PC-9 (cell line): ENCODE measurements around the gene SCN10A. TPM values are rescaled to one million over a fixed set of nuclear protein-coding genes. Genes with fewer than 3 reads are reported as not detected.
A peak's percentile ranks its signal among the peaks of the same experiment; 100 is the strongest.

Source experiments
- BruUV-seq: library from RNA; stranded (reverse); fragments of 400-500 nt; replicated peaks from 2 replicates; lab custom pipeline; 2021; lab: Mats Ljungman, UMichigan
- CTCF ChIA-PET: fragments of 300-600 bp; sonication (Branson Sonifier 250); formaldehyde crosslinking; loops from one replicate; lab custom pipeline; 2022; ENCODE audit warnings: antibody characterized with exemption; lab: Charles Lee
- POLR2A ChIA-PET: fragments of 300-600 bp; sonication (Branson Sonifier 250); formaldehyde crosslinking; loops from one replicate; lab custom pipeline; 2022; ENCODE audit warnings: antibody characterized with exemption; ENCODE audit not compliant: unreplicated experiment; lab: Charles Lee
- DNase-seq, 2 experiments: peaks; one replicate each; pipeline versions ENCODE4 v3.0.0 to v3.0.0-alpha.2; 2015 to 2022; ENCODE audit warnings: mixed read lengths in 1 of 2
- H2AFZ ChIP-seq: fragments of 200-600 bp; sonication (generic); 2 replicates; pipeline ENCODE4 v1.8.1; 2017; ENCODE audit warnings: antibody characterized with exemption
- H3F3A ChIP-seq: fragments of 200-600 bp; sonication (generic); 2 replicates; pipeline ENCODE4 v1.8.1; 2017; ENCODE audit warnings: antibody characterized with exemption, mild to moderate bottlenecking, low read depth; ENCODE audit not compliant: insufficient read depth
- H3K27ac ChIP-seq: fragments of 200-600 bp; sonication (generic); 2 replicates; pipeline ENCODE4 v1.6.1; 2016; ENCODE audit warnings: mixed run types
- H3K27me3 ChIP-seq: fragments of 200-600 bp; sonication (generic); 2 replicates; pipeline ENCODE4 v1.6.1; 2016; ENCODE audit warnings: low read depth, mixed run types; ENCODE audit not compliant: insufficient read depth
- H3K36me3 ChIP-seq: fragments of 200-600 bp; sonication (generic); 2 replicates; pipeline ENCODE4 v1.6.1; 2016; ENCODE audit warnings: low read depth, mixed run types
- H3K4me1 ChIP-seq: fragments of 200-600 bp; sonication (generic); replicated peaks from 2 replicates; pipeline ENCODE4 v1.6.1; 2016; ENCODE audit warnings: mixed run types; ENCODE audit not compliant: insufficient read depth
- H3K4me2 ChIP-seq: fragments of 200-600 bp; sonication (generic); 2 replicates; pipeline ENCODE4 v1.6.1; 2017; ENCODE audit warnings: mixed run types
- H3K4me3 ChIP-seq: fragments of 200-600 bp; sonication (generic); 2 replicates; pipeline ENCODE4 v1.6.1; 2016; ENCODE audit warnings: mixed run types
- H3K79me2 ChIP-seq: fragments of 200-600 bp; sonication (generic); 2 replicates; pipeline ENCODE4 v1.6.1; 2017; ENCODE audit warnings: low read depth, mixed run types
- H3K9me2 ChIP-seq: fragments of 200-600 bp; sonication (generic); 2 replicates; pipeline ENCODE4 v1.8.1; 2017; ENCODE audit warnings: mild to moderate bottlenecking; ENCODE audit not compliant: insufficient read depth
- H3K9me3 ChIP-seq: fragments of 200-600 bp; sonication (generic); 2 replicates; pipeline ENCODE4 v1.8.1; 2016; ENCODE audit warnings: low read depth; ENCODE audit not compliant: insufficient read depth
- H4K20me1 ChIP-seq: fragments of 200-600 bp; sonication (generic); 2 replicates; pipeline ENCODE4 v1.8.1; 2017; ENCODE audit not compliant: insufficient read depth
- EZH2 ChIP-seq: fragments of 200-600 bp; sonication (generic); IDR thresholded peaks from 2 replicates; pipeline ENCODE4 v1.8.0; 2017; ENCODE audit warnings: antibody characterized with exemption, low read depth
- intact Hi-C: fragments of 100-400 bp; cut with micrococcal nuclease; formaldehyde crosslinking; loops from one replicate; pipeline ENCODE4 v1.10.0; 2022; ENCODE audit not compliant: unreplicated experiment
- total RNA-seq: library from RNA; stranded (reverse); gene quantifications from 2 replicates; pipeline ENCODE4 v1.2.3, GENCODE V29; 2021
- TF ChIP-seq, protein P1 (sequence below): fragments of 200-600 bp; sonication (generic); conservative IDR thresholded peaks from 2 replicates; pipeline ENCODE4 v1.6.1; 2017; ENCODE audit warnings: mixed run types, antibody characterized with exemption, mild to moderate bottlenecking, moderate library complexity

The SCN10A gene
- total RNA-seq, 1 experiment from 2014 or later, result not detected

DNA sequence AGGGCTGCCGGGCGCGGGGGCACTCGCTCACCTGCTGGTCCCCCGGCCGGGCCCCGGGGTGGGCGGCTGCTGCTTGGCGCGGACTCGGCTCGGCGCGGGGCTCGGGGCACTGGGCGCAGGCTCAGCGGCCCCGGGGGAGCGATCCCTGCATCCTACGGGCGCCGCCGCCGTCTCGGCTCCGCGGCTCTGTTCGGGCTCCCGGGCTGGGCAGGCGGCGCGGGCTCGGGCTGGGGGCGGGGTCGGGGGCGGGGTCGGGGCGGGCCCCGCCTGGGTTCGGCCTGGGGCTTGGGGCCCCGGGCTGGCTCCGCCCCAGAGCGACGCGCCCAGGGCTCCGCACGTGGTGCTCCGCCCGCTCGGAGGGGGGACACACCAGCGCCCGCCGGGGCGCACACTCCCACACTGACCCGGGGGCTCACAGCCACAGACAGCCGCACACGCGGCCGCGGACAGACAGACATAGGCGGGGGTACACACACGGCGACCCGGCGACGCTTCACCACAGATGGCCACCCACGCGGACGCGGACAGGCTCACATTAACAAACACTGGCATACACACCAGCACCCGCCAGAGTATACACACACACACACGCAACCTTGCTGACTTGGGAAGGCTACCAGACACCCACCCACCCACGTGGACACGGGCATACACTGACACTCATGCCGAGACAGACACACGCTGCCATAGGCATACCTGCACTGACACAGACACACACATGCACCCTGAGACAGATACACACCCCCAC, 166.3 kb downstream of the SCN10A start, which contains the start of gene SCN5A:
TSS of gene SCN5A (minus strand) at position 188 of the 748 bp plus-strand sequence. CDS start 16,380 bp downstream, outside the sequence.
- Histone ChIP-seq H3K4me1 (no peaks in the 10 kb centered on the region), H3F3A (no peaks in the 10 kb centered on the region), H3K9me3 (no peaks in the 10 kb centered on the region), H3K27ac (no peak within 1 kb of the TSS), H3K4me2 (no peak within 1 kb of the TSS), H3K4me3 (no peak within 1 kb of the TSS), H2AFZ (no peak within 1 kb of the TSS), H3K9me2 (no peaks in the 10 kb centered on the region), H4K20me1 (no peaks in the 10 kb centered on the region), H3K79me2 (no peaks in the 10 kb centered on the region), H3K27me3 (peaks cover 14% of the 10 kb centered on the region), H3K36me3 (no peaks in the 10 kb centered on the region)
- no peak for DNase-seq
- ChIA-PET POLR2A (no interaction called here), CTCF (no interaction called here)
- no TSS peak for BruUV-seq
- TF ChIP-seq, protein P1, sequence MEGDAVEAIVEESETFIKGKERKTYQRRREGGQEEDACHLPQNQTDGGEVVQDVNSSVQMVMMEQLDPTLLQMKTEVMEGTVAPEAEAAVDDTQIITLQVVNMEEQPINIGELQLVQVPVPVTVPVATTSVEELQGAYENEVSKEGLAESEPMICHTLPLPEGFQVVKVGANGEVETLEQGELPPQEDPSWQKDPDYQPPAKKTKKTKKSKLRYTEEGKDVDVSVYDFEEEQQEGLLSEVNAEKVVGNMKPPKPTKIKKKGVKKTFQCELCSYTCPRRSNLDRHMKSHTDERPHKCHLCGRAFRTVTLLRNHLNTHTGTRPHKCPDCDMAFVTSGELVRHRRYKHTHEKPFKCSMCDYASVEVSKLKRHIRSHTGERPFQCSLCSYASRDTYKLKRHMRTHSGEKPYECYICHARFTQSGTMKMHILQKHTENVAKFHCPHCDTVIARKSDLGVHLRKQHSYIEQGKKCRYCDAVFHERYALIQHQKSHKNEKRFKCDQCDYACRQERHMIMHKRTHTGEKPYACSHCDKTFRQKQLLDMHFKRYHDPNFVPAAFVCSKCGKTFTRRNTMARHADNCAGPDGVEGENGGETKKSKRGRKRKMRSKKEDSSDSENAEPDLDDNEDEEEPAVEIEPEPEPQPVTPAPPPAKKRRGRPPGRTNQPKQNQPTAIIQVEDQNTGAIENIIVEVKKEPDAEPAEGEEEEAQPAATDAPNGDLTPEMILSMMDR, result no peak
- no peak for TF ChIP-seq EZH2
- intact Hi-C loops, result loop anchor here (10.0 kb wide), 1 partner anchor 635 kb away; the partner anchor contains the start of gene CX3CR1

DNA sequence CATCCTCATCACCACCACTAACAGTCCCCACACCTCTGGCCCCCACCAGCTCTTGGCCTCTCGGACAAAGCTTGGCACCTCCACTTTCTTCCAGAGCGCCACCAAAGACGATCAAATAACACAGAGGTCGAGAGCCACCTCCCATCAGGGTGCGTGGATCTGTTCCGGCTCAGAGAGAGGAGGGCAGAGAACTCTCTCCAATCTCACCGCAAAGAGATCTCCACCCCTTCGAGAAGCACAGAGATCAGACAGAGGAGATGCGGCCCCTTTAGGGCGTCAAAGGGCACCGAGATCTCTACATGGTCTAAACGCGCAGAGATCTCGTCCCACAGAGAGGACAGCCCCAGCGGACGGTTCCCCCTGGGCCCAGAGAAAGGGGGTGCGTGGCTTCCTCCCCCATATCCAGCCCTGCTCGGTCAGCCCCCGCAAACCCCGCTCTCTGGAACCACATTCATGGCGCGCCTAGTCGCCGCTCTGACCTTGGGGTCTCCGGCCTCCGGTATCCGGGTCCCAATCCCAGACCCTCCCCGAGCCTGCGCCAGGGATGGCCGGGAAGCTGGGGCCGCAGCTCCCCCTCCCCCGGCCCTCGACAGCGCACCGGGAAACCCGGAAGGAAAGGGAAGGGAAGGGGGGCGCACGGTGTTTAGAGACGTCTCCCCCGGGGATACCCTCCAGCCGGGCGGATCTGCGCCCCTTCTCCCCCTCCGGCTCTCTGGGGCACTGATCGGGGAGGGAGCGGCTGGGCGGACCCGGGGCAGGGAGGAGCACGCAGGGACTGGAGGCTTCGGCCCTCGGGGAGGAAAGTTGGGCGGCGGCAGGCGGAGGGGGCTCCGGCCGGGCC, 167.1 kb downstream of the SCN10A start:
- H3K36me3 ChIP-seq, result no peaks in the 10 kb centered on the region
- H3K9me2 ChIP-seq, result no peaks in the 10 kb centered on the region
- ChIA-PET CTCF (interaction anchor here (0.5 kb wide), 1 partner anchor 885 kb away, joined by 3 read pairs; no protein-coding TSS in a partner anchor), POLR2A (no interaction called here)
- no peak overlapping the region for H3K27ac ChIP-seq
- H3K4me2 ChIP-seq, result no peak overlapping the region
- no peak for DNase-seq
- TF ChIP-seq, protein P1, result no peak
- TF ChIP-seq EZH2, result no peak
- H2AFZ ChIP-seq, result no peak overlapping the region
- TSS peak; percentile 40 for BruUV-seq
- no peaks in the 10 kb centered on the region for H3F3A ChIP-seq
- H4K20me1 ChIP-seq, result no peaks in the 10 kb centered on the region
- no peaks in the 10 kb centered on the region for H3K4me1 ChIP-seq
- peaks cover 22% of the 10 kb centered on the region for H3K27me3 ChIP-seq
- H3K79me2 ChIP-seq, result no peaks in the 10 kb centered on the region
- no peak overlapping the region for H3K4me3 ChIP-seq
- H3K9me3 ChIP-seq, result no peaks in the 10 kb centered on the region
- intact Hi-C loops, result no loop called here

DNA sequence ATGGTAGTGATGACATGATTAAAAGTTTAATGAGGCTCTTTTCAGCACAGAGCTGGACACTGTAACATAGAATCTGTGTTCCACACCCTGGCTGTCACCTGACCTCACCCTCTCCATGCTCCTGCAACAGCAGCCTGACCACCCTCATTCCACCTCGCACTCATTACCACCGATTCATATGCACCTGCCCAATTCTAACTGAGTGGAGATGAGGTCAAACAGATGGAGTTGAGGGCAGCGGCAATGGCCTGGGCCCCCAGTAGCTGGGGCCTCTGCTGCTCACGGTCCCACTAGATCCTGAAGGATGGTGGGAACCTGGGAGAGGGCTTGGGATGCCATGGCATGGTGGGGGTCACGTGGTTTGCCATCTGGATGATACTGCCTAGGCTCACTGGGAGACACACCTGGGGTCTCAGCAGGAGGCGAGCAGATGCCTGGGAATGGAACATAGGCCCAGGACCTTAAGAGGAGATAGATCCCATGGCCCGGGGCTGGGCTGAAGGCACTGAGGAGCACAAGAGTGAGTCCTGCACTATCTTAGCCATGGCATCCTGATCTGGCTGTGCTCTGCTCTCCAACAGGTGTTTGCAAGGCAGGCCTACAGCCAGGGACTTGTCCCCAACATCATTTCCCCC, 167.9 kb downstream of the SCN10A start:
- no peak overlapping the region for H3K27ac ChIP-seq
- H3K27me3 ChIP-seq, result peaks cover 24% of the 10 kb centered on the region
- H3K4me1 ChIP-seq, result no peaks in the 10 kb centered on the region
- intact Hi-C loops, result no loop called here
- H3K4me3 ChIP-seq, result no peak overlapping the region
- POLR2A ChIA-PET, result no interaction called here
- H3K36me3 ChIP-seq, result no peaks in the 10 kb centered on the region
- no peak overlapping the region for H3K4me2 ChIP-seq
- H4K20me1 ChIP-seq, result no peaks in the 10 kb centered on the region
- no peaks in the 10 kb centered on the region for H3K79me2 ChIP-seq
- H2AFZ ChIP-seq, result no peak overlapping the region
- CTCF ChIA-PET, result interaction anchor here (0.5 kb wide), 1 partner anchor 885 kb away, joined by 3 read pairs; no protein-coding TSS in a partner anchor
- DNase-seq, result no peak
- no peaks in the 10 kb centered on the region for H3F3A ChIP-seq
- no peaks in the 10 kb centered on the region for H3K9me2 ChIP-seq
- H3K9me3 ChIP-seq, result no peaks in the 10 kb centered on the region
- no TSS peak for BruUV-seq
- no peak for TF ChIP-seq EZH2
- TF ChIP-seq, protein P1, result no peak
